Activated CD4-positive, alpha-beta T cell treated with anti-CD3 and anti-CD28 coated beads, Interleukin-2, amount 50 U/mL, for 4 hours (primary cell): Measurements from ENCODE around the gene PLXNA4.

Experiments used
- DNase-seq, 2 experiments: peaks; one replicate each; pipeline ENCODE4 v3.0.0-alpha.2; 2020

PLXNA4 gene

GRCh38 chr7:132255898-132256297, 320.4 kb downstream of the PLXNA4 start:
- DNase-seq: no peak

- no peak for DNase-seq
These were observed 321.0 kb downstream of the PLXNA4 start for GRCh38 chr7:132255115-132255797.

GRCh38 chr7:132254455-132254854, 321.8 kb downstream of the PLXNA4 start:
- DNase-seq: no peak

GRCh38 chr7:132252793-132253100, 323.5 kb downstream of the PLXNA4 start:
- DNase-seq: no peak

GRCh38 chr7:132251327-132251659, 325.0 kb downstream of the PLXNA4 start:
- no peak for DNase-seq

DNA sequence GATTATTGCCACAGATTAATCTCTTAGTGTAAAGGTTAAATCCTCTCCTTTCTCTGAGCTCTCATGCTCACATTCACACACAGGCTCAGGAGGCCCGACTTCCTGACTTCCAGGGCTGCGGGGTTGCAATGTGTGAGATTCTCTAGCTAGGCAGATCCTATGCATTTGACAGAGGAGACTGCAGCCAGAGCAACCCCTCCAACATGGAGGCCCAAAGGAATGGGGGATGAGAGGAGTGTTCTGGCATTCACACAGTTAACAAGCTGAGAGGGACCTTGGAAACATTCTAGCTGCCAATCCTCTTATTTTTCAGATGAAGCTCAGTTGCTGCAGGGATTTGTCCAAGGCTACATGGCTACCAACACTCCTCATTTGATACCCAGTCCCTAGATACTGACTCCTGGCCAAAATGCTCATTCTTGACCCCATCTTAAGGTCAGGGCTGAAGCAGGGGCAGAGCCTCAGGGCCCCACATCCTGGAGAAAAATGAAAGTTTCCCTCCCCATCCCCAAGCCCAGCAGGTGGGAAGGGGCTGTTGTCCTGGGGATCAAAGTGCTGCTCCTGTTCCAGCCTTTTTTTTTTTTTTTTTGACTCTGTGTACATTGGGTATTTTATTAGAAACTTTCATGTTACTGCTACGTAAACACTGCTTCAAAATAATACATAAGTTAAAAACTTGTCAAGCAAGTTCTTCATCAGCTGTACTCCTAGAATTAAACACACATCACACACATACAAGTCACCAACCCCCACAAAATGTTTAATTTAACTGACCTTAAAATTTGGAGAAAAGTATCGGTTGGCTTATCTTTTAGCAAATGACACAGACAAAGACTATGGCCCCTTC, 325.6 kb downstream of the PLXNA4 start:
- no peak for DNase-seq

DNA sequence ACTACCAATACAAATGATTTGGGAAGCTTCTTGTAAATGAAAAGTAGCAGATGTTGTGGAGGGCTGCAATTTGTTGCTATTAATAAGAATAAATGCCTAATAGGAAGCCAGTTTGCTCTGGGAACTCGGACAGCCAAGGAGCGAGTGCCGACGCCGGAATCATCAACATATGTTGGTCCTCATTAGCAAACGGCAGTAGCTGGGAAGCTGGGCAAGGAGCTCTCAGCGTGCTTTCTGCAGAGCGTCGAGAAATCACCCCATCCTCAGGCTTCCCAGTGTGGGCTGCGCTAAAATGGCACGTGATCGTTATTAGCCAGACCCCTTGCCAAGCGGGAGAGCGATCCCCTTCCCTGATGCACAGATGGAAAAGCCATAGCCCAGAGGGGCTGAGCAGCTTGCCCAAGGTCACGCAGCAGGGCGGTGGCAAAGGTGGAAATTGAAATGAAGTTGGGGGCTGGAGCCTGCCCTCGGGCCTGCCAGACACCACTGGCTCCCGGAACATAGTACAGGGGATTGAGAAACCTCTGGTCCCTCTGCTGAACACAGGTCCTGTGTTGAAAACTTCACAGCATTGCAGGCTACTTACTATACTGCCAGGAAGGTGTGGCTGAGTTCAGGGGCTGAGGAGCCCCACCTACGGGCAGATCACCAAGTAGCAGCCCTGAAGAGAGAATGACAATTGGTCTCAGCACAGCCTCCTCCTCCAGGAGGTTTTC, 326.9 kb downstream of the PLXNA4 start:
- DNase-seq: no peak

- DNase-seq: no peak
These were observed 327.4 kb downstream of the PLXNA4 start for GRCh38 chr7:132248841-132249240.

DNA sequence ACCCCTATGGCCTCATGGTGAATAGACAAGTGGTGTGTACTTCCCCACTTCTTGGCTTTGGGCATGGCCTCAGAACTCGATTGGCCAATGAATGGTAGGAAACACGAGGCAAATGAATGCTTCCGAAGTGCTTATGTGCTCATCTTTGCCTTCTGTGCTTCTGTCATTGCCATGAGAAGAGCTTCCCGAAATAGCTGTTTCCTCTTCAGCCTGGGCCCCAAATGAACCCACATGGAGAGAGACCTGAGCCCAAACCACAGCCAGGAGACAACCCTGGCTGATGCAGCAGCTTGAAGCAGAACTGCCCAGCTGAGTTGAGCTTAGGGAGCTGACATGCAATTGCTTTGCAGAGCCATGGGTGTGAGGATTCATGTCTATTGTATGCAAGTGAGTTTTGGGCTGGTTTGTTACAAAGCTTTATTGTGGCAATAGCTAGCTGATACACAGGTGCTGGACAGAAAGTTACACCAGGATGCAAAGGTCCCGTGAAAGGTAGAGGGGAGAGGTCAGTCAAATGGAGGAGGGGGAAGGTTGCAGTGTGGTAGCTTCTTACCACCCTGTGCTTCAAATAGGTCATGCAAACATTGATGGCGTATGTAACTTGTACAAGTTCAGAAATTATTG, 328.2 kb downstream of the PLXNA4 start:
- no peak for DNase-seq

GRCh38 chr7:132246591-132246990, 329.7 kb downstream of the PLXNA4 start:
- no peak for DNase-seq

DNA sequence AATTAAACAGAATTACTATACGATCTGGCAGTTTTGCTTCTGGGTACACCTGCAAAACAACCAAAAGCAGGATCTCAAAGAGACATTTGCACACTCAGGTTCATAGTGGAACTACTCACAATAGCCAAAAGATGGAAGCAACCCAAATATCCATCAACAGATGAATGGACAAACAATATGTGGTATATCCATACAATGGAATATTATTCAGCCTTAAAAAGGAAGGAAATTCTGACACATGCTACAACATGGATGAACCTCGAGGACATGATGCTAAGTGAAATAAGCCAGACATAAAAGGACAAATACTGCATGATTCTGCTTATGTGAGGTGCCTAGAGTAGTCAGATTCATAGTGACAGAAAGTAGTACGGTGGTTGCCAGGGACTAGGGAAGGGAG, 330.7 kb downstream of the PLXNA4 start:
- DNase-seq: no peak

DNA sequence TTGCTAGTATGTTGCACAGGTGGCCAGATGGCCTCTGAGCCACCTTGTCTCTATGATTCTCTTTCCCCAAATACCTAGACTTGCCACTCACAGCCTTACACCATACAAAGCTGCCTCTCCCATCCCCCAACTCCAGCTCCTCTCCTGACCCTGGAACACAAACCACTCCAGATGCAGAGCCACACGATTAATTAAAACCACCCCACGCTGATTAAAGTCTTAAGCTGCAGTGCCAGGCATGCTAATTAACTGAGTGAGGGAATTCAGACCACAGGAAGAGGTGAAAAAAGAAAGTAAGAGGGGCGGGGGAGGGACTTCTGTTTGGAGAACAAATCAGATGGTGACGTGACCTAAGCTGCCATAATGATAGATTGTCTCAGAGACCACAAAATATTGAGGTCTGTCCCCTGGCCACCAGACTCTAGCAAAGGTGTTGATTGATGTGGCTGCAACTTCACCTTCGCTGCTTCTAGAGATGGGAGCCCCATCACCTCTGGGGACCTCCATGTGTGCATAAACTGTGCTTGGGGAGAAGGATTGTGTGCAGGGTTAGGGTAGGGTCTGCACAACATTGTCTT, 331.3 kb downstream of the PLXNA4 start:
- no peak for DNase-seq

DNA sequence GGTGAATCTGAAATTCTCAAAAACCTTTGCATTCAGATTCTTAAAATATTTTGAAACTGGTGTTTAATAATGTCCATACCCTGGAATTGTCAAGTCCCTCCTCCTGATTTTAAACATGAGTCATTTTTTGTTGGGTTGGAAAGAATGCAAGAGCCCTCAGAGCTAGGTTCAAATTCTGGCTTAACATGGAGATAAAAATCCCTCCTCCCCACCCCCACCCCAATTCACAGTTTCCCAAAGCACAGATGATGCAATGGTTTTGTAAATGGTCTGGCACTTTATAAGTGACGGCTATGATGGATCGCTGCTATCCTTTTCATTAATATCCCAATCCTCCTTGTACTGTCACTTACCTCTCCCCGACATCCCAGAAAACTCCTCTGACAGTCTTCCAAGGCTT, 332.8 kb downstream of the PLXNA4 start:
- no peak for DNase-seq

DNA sequence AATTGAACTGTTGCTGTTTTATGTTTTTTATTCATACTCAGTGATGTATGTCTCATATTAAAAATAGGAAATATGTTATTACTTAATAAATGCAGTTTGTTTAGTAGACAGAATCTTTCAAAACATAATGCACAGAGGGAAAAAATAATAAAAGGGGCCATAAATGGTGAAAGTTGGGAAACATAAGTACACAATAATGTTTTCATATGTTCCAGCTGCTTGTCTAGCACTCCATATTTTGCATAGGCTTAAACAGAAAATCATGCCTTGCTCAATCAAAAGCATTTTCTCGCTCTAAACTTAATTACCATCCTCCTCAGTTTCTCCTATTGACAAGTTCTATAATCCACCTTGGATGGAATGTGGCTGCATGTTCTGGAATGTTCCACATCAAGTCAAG, 333.2 kb downstream of the PLXNA4 start:
- DNase-seq: no peak

GRCh38 chr7:132242192-132242812, 334.0 kb downstream of the PLXNA4 start:
- DNase-seq: no peak

DNA sequence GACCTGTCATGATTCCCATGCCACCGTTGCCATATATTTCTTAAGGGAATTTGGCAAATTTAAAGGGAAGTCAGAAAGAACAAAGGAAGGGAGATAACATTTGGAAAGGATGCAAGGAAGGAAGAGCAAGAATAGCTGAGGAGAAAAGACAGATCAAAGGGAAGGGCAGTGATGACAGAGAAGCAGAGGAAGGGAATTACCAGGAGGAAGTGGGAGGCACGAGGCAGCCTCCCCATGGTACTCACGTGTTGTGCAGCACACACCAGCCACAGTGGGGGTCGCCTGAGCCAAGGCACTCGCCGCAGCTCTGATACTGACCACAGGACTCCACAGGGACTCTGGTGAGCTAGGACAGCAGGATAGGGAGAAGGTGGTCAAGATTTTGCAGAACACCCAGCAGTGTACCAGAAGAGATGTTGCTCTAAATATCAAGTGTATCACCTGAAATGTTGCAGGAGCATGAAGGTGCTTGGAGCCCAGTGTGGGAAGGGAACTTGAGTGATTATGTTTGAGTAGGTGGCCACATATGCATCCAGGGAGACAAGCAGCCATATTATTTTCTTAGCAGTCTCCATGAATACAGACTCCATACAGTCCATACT, 335.3 kb downstream of the PLXNA4 start:
- no peak for DNase-seq

- no peak for DNase-seq
These were observed 336.0 kb downstream of the PLXNA4 start for GRCh38 chr7:132240262-132240661.

- DNase-seq: no peak
These were observed 336.8 kb downstream of the PLXNA4 start for GRCh38 chr7:132239422-132239994.

DNA sequence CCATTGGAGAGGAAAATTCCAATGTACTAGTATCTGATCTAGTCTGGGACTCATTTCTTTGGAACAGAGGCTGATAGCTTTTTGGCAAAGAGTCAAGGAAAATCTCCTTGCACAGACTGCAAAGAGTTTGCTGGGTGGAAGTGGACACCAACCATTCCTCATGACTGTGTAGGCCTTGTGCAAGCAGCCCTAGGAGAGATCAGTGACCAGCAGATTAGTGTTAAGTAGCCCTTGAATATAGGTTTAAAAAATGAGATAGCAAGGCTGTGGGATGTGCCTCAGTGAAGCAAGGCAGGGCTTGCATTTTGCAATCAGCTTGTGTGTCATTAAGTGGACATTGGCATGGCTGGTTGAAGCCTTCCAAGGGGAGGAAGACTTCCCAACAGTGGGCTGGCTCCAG, 341.6 kb downstream of the PLXNA4 start:
- no peak for DNase-seq

DNA sequence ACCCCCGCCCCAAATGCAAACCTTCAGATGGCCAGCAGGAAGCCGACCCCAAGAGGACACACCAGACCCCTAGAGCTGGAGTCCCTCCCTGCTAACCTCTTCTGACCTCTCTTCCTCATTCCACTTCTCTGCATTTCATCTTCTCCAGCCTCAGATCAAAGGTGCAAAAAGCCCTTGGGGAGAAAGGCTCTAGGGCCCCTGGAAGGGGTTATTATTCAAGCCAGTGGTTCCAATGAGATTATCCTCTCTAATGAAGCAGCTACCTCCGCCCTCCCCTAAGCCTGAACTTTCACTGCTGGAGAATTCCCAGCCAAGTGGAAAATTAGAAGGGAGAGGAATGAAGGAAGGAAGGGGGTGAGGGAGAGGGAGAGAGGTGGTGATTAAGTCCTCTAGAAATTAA, 343.9 kb downstream of the PLXNA4 start:
- DNase-seq: no peak

- no peak for DNase-seq
These were observed 345.8 kb downstream of the PLXNA4 start for GRCh38 chr7:132230462-132230861.

GRCh38 chr7:132228240-132228639, 348.0 kb downstream of the PLXNA4 start:
- DNase-seq: no peak
